Fibroblast of lung (primary cell): Measurements from ENCODE around the gene FARP1. TPM values are rescaled to one million over a fixed set of nuclear protein-coding genes. Genes with fewer than 3 reads are reported as not detected.

ENCODE experiments used
- DNase-seq, 2 donors: peaks; one replicate each; pipeline versions ENCODE4 v3.0.0 to v3.0.0-alpha.2; 2010; ENCODE audit warnings: low read depth in 2 of 2
- H2AFZ ChIP-seq: 2 replicates; pipeline ENCODE4 v1.5.1; 2012; ENCODE audit warnings: low read length, control low read depth, inconsistent platforms
- H3K27ac ChIP-seq: 2 replicates; pipeline ENCODE4 v1.5.1; 2011; ENCODE audit warnings: low read length, control low read depth; ENCODE audit not compliant: insufficient read depth
- H3K27me3 ChIP-seq: 2 replicates; pipeline ENCODE4 v1.5.1; 2011; ENCODE audit warnings: mild to moderate bottlenecking, low read length; ENCODE audit not compliant: control insufficient read depth, insufficient read depth
- H3K36me3 ChIP-seq: 2 replicates; pipeline ENCODE4 v1.5.1; 2011; ENCODE audit warnings: low read length; ENCODE audit not compliant: control insufficient read depth, insufficient read depth
- H3K4me1 ChIP-seq: 2 replicates; pipeline ENCODE4 v1.5.1; 2011; ENCODE audit warnings: low read length; ENCODE audit not compliant: control insufficient read depth, insufficient read depth; ENCODE audit errors: extremely low read depth
- H3K4me2 ChIP-seq: 2 replicates; pipeline ENCODE4 v1.5.1; 2011; ENCODE audit warnings: low read length, control low read depth; ENCODE audit not compliant: insufficient read depth; ENCODE audit errors: extremely low read depth
- H3K4me3 ChIP-seq, 4 experiments: fragments of 200-600 bp in 1 of 4; sonication (generic) in 1 of 4; replicated peaks in 1 of 4; 2 replicates each; pipeline ENCODE4 v1.5.1; 2011 to 2016; ENCODE audit warnings: low read length in 4 of 4, low read depth in 3 of 4, mild to moderate bottlenecking in 3 of 4, control low read depth in 2 of 4, inconsistent platforms in 1 of 4, mixed read lengths in 1 of 4; ENCODE audit not compliant: insufficient read depth in 1 of 4; ENCODE audit errors: control extremely low read depth in 1 of 4
- H3K79me2 ChIP-seq: 2 replicates; pipeline ENCODE4 v1.5.1; 2012; ENCODE audit warnings: mild to moderate bottlenecking, low read length, inconsistent platforms; ENCODE audit not compliant: control insufficient read depth, insufficient read depth
- H3K9ac ChIP-seq: 2 replicates; pipeline ENCODE4 v1.5.1; 2011; ENCODE audit warnings: mild to moderate bottlenecking, low read length, control low read depth; ENCODE audit not compliant: insufficient read depth
- H3K9me3 ChIP-seq: 2 replicates; pipeline ENCODE4 v1.5.1; 2012; ENCODE audit warnings: low read depth, low read length; ENCODE audit not compliant: control insufficient read depth, insufficient read depth
- H4K20me1 ChIP-seq: 2 replicates; pipeline ENCODE4 v1.5.1; 2011; ENCODE audit warnings: low read length; ENCODE audit not compliant: control insufficient read depth, insufficient read depth; ENCODE audit errors: extremely low read depth
- EZH2 ChIP-seq: IDR thresholded peaks from 2 replicates; pipeline ENCODE4 v1.5.1; 2012; ENCODE audit warnings: low read length, control low read depth, mild to moderate bottlenecking; ENCODE audit errors: missing control alignments
- polyA plus RNA-seq, 2 donors: library from polyadenylated mRNA; depleted of rRNA in 1 of 2; stranded (reverse) in 1 of 2; unstranded in 1 of 2; fragments of >200 nt; gene quantifications; 2 replicates each; pipeline ENCODE4 v1.2.1, GENCODE V29; 2011 to 2012; ENCODE audit warnings: missing spikeins in 1 of 2
- total RNA-seq: library from RNA; depleted of rRNA; stranded (reverse); fragments of >200 nt; gene quantifications from 2 replicates; pipeline ENCODE4 v1.2.1, GENCODE V29; 2014
- TF ChIP-seq, protein P1 (sequence below), 2 donors: IDR thresholded peaks in 1 of 2; conservative IDR thresholded peaks in 1 of 2; 1 replicate in 1 of 2; 2 replicates in 1 of 2; pipeline ENCODE4 v1.5.1; 2011 to 2012; ENCODE audit warnings: low read length in 2 of 2, control low read depth in 1 of 2, inconsistent platforms in 1 of 2, low read depth in 1 of 2, mild to moderate bottlenecking in 1 of 2

The FARP1 gene
- total and polyA plus RNA-seq, 2 donors (not counting 1 experiment from before 2014, with no cell fraction given), result 50.9 to 199 TPM

GRCh38 chr13:98452851-98453843, 310.3 kb downstream of the FARP1 start:
- no peaks in the 10 kb centered on the region for H3K27me3 ChIP-seq

DNA sequence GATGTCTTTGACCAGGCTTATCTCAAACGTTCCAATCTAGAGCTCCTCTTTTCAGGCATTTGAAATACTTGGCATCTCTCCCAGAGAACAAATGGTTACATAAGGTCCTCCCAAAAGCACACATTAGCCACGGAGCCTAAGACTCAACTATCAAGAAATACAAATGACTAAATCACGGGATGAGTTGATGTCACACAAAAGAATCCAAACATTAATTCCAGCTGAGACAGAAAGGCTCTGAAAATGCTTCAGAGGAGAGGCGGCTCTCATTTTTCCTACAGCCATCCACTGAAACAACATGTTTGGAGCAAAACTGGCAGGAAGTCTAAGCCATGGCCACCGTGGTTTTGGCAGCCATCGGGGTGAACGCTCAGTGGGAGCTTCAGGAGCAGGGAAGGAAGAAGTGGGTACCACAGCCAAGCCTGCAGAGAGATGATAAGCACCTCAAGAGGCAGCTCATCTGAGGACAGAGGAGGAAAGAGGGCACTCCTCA, 311.5 kb downstream of the FARP1 start:
- DNase-seq, result peak; percentile 89 to 90
- no peak for TF ChIP-seq EZH2
- TF ChIP-seq, protein P1, sequence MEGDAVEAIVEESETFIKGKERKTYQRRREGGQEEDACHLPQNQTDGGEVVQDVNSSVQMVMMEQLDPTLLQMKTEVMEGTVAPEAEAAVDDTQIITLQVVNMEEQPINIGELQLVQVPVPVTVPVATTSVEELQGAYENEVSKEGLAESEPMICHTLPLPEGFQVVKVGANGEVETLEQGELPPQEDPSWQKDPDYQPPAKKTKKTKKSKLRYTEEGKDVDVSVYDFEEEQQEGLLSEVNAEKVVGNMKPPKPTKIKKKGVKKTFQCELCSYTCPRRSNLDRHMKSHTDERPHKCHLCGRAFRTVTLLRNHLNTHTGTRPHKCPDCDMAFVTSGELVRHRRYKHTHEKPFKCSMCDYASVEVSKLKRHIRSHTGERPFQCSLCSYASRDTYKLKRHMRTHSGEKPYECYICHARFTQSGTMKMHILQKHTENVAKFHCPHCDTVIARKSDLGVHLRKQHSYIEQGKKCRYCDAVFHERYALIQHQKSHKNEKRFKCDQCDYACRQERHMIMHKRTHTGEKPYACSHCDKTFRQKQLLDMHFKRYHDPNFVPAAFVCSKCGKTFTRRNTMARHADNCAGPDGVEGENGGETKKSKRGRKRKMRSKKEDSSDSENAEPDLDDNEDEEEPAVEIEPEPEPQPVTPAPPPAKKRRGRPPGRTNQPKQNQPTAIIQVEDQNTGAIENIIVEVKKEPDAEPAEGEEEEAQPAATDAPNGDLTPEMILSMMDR (conservative IDR thresholded peaks at IDR 0.05 in 1 of 2, IDR thresholded peaks at IDR 0.05 in 1 of 2; ENCODE audit: low read depth in 1 of 2, low read length in 2 of 2), result no peak
- H3K4me3 ChIP-seq, result no peak overlapping the region
- peaks cover 14% of the 10 kb centered on the region for H3K36me3 ChIP-seq
- H3K9ac ChIP-seq, result peak overlapping the region; percentile 37
- no peak overlapping the region for H2AFZ ChIP-seq
- no peaks in the 10 kb centered on the region for H3K27me3 ChIP-seq
- no peaks in the 10 kb centered on the region for H4K20me1 ChIP-seq
- peak overlapping the region; percentile 69 for H3K27ac ChIP-seq
- peak overlapping the region; percentile 82 for H3K4me2 ChIP-seq
- H3K9me3 ChIP-seq, result no peaks in the 10 kb centered on the region
- H3K4me1 ChIP-seq, result peaks cover 10% of the 10 kb centered on the region
- no peaks in the 10 kb centered on the region for H3K79me2 ChIP-seq

More at GRCh38 chr13:98452851-98453843, 310.3 kb downstream of the FARP1 start:
- DNase-seq, result no peak
- H3K9ac ChIP-seq, result no peak overlapping the region
- TF ChIP-seq EZH2, result no peak
- TF ChIP-seq, protein P1 (conservative IDR thresholded peaks at IDR 0.05 in 1 of 2, IDR thresholded peaks at IDR 0.05 in 1 of 2; ENCODE audit: low read depth in 1 of 2, low read length in 2 of 2), result no peak
- peaks cover 3% of the 10 kb centered on the region for H3K79me2 ChIP-seq
- no peak overlapping the region for H3K4me2 ChIP-seq
- H4K20me1 ChIP-seq, result no peaks in the 10 kb centered on the region
- no peak overlapping the region for H3K4me3 ChIP-seq
- H3K9me3 ChIP-seq, result no peaks in the 10 kb centered on the region
- peaks cover 10% of the 10 kb centered on the region for H3K4me1 ChIP-seq
- no peak overlapping the region for H2AFZ ChIP-seq
- H3K36me3 ChIP-seq, result peaks cover 15% of the 10 kb centered on the region
- H3K27ac ChIP-seq, result no peak overlapping the region

- Histone ChIP-seq H3K27ac (no peak overlapping the region), H3K9me3 (no peaks in the 10 kb centered on the region), H3K4me2 (no peak overlapping the region), H4K20me1 (no peaks in the 10 kb centered on the region), H2AFZ (no peak overlapping the region), H3K79me2 (peaks cover 1% of the 10 kb centered on the region), H3K36me3 (peaks cover 15% of the 10 kb centered on the region), H3K4me1 (peaks cover 7% of the 10 kb centered on the region), H3K4me3 (no peak overlapping the region), H3K27me3 (no peaks in the 10 kb centered on the region), H3K9ac (no peak overlapping the region)
- TF ChIP-seq, protein P1 (conservative IDR thresholded peaks at IDR 0.05 in 1 of 2, IDR thresholded peaks at IDR 0.05 in 1 of 2; ENCODE audit: low read depth in 1 of 2, low read length in 2 of 2), result no peak
- TF ChIP-seq EZH2, result no peak
- no peak for DNase-seq
Observed at GRCh38 chr13:98456413-98456845, 313.5 kb downstream of the FARP1 start.
